Activated CD4-positive, alpha-beta T cell treated with anti-CD3 and anti-CD28 coated beads, Interleukin-2, amount 10 ng/mL, durations not matched to agents 7 days and 5 days (primary cell): ENCODE results near the gene CD8A. TPM values are rescaled to one million over a fixed set of nuclear protein-coding genes. Genes with fewer than 3 reads are reported as not detected.
A peak's percentile ranks its signal among the peaks of the same experiment; 100 is the strongest.

Experiments used
- CTCF ChIA-PET: fragments of 350-600 bp; sonication (Branson Sonifier 250); formaldehyde crosslinking; loops from one replicate; lab custom pipeline; 2021; ENCODE audit warnings: antibody characterized with exemption; lab: Charles Lee
- POLR2A ChIA-PET: fragments of 350-600 bp; sonication (Branson Sonifier 250); formaldehyde crosslinking; loops from one replicate; lab custom pipeline; 2021; ENCODE audit warnings: antibody characterized with exemption; lab: Charles Lee
- DNase-seq: peaks from one replicate; pipeline ENCODE4 v3.0.0-alpha.2; 2020
- H3K27ac Mint-ChIP-seq: one replicate; pipeline ENCODE4 v1.8.0; 2021; ENCODE audit warnings: mild to moderate bottlenecking, moderate library complexity, mixed read lengths
- H3K27me3 Mint-ChIP-seq: one replicate; pipeline ENCODE4 v1.8.0; 2021; ENCODE audit warnings: mixed read lengths
- H3K36me3 Mint-ChIP-seq: one replicate; pipeline ENCODE4 v1.8.0; 2021; ENCODE audit warnings: low read depth, mixed read lengths
- H3K4me1 Mint-ChIP-seq: one replicate; pipeline ENCODE4 v1.8.0; 2021; ENCODE audit warnings: mixed read lengths
- H3K4me3 Mint-ChIP-seq: one replicate; pipeline ENCODE4 v1.8.0; 2021; ENCODE audit warnings: mild to moderate bottlenecking, moderate library complexity, mixed read lengths
- H3K9me3 Mint-ChIP-seq: one replicate; pipeline ENCODE4 v1.8.0; 2021; ENCODE audit warnings: mixed read lengths
- total RNA-seq, 2 experiments: library from RNA; stranded (reverse); gene quantifications; one replicate each; pipeline ENCODE4 v1.2.3, GENCODE V29; 2021

Gene CD8A
- total RNA-seq, 2 experiments from 2014 or later = 0.72 to 0.77 TPM

GRCh38 chr2:86806059-86806857 is 15.5 kb upstream of the CD8A start:
- peaks cover 40% of the 10 kb centered on the region for H3K27me3 Mint-ChIP-seq
- no peaks in the 10 kb centered on the region for H3K9me3 Mint-ChIP-seq
- no peak overlapping the region for H3K4me3 Mint-ChIP-seq
- H3K27ac Mint-ChIP-seq = no peak overlapping the region
- H3K36me3 Mint-ChIP-seq = no peaks in the 10 kb centered on the region
- H3K4me1 Mint-ChIP-seq = peaks cover 25% of the 10 kb centered on the region
- DNase-seq = no peak
- POLR2A ChIA-PET = no interaction called here
- CTCF ChIA-PET = interaction anchor here (1.3 kb wide), 1 partner anchor 18 kb away, joined by 4 read pairs; no protein-coding TSS in a partner anchor

DNA sequence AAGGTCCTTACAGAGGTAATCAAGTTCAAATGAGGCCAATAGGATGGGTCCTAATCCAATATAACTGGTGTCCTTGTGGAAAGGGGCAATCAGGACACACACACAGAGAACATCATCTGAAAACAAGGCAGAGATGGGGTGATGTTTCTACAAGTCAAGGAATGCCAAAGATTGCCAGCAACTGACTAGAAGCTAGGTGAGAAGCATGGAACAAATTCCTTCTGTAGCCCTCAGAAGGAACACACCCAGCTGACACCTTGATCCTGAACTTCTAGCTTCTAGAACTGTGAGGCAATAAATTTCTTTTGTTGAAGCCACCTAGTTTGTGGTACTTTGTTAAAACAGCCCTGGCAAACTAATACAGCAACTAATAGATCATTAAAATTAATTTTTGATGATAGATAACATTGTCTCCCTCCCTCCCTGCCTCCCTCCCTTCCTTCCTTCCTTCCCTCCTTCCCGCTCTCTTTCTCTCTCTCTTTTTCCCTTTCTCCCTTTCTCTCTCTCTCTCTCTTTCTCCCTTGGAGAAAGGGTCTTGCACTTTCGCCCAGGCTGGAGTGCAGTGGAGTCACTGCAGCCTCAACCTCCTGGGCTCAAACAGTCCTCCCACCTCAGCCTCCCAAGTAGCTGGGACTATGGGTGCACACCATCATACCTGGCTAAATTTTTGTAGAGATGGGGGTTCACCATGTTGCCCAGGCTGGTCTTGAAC is 10.3 kb upstream of the CD8A start:
- POLR2A ChIA-PET = no interaction called here
- Mint-ChIP-seq H3K4me3 (no peak overlapping the region), H3K4me1 (no peaks in the 10 kb centered on the region), H3K9me3 (peaks cover 14% of the 10 kb centered on the region), H3K36me3 (peaks cover 12% of the 10 kb centered on the region), H3K27ac (peak overlapping the region; percentile 68), H3K27me3 (peaks cover 17% of the 10 kb centered on the region)
- no peak for DNase-seq
- CTCF ChIA-PET = no interaction called here

GRCh38 chr2:86794861-86795260 is 4.1 kb upstream of the CD8A start:
- no peak for DNase-seq
- ChIA-PET POLR2A (no interaction called here), CTCF (interaction anchor here (0.6 kb wide), 1 partner anchor 15 kb away, joined by 3 read pairs; no protein-coding TSS in a partner anchor)
- Mint-ChIP-seq H3K36me3 (peaks cover 26% of the 10 kb centered on the region), H3K4me1 (peaks cover 45% of the 10 kb centered on the region), H3K9me3 (peaks cover 27% of the 10 kb centered on the region), H3K27ac (peak overlapping the region; percentile 28), H3K27me3 (peaks cover 50% of the 10 kb centered on the region), H3K4me3 (no peak overlapping the region)

- no peak for DNase-seq
- ChIA-PET CTCF (no interaction called here), POLR2A (no interaction called here)
- H3K36me3 Mint-ChIP-seq = peaks cover 26% of the 10 kb centered on the region
- H3K4me3 Mint-ChIP-seq = no peak overlapping the region
- peaks cover 27% of the 10 kb centered on the region for H3K9me3 Mint-ChIP-seq
- peak overlapping the region; percentile 60 for H3K27ac Mint-ChIP-seq
- H3K27me3 Mint-ChIP-seq = peaks cover 55% of the 10 kb centered on the region
- peaks cover 48% of the 10 kb centered on the region for H3K4me1 Mint-ChIP-seq
Observed at GRCh38 chr2:86793752-86794151, 3.0 kb upstream of the CD8A start.

GRCh38 chr2:86791573-86791972 is 860 bp upstream of the CD8A start:
- Mint-ChIP-seq H3K4me3 (peak overlapping the region; percentile 56), H3K4me1 (peaks cover 48% of the 10 kb centered on the region), H3K36me3 (peaks cover 19% of the 10 kb centered on the region), H3K9me3 (peaks cover 19% of the 10 kb centered on the region), H3K27me3 (peaks cover 64% of the 10 kb centered on the region), H3K27ac (no peak overlapping the region)
- no peak for DNase-seq
- CTCF ChIA-PET = interaction anchor here (1.0 to 1.7 kb wide), 2 partner anchors 16 to 26 kb away, joined by 3 to 4 read pairs; no protein-coding TSS in a partner anchor
- POLR2A ChIA-PET = no interaction called here

DNA sequence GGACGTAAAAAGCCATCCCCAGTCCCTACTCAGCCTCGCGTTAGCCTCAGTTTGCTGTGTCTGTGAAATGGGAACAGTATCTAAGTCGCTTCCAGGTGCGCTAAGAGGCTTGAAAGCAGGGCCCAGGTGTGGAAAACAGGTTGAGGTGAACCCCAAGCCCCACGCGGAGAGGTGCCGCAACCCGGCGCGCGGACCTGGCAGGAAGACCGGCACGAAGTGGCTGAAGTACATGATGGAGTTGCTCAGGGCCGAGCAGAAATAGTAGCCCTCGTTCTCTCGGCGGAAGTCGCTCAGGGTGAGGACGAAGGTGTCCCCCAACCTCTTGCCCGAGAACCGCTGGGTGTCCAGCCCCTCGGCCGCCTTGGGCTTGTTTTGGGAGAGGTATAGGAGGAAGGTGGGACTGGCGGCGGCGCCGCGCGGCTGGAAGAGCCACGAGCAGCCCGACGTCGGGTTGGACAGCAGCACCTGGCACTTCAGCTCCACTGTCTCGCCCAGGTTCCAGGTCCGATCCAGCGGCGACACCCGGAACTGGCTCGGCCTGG is 508 bp downstream of the CD8A start:
- no peak for DNase-seq
- ChIA-PET POLR2A (no interaction called here), CTCF (interaction anchor here (1.7 kb wide), 1 partner anchor 17 kb away, joined by 4 read pairs; no protein-coding TSS in a partner anchor)
- H3K36me3 Mint-ChIP-seq = peaks cover 8% of the 10 kb centered on the region
- H3K27me3 Mint-ChIP-seq = peaks cover 63% of the 10 kb centered on the region
- peaks cover 6% of the 10 kb centered on the region for H3K9me3 Mint-ChIP-seq
- peak overlapping the region; percentile 32 for H3K27ac Mint-ChIP-seq
- H3K4me3 Mint-ChIP-seq = peak overlapping the region; percentile 50
- H3K4me1 Mint-ChIP-seq = peaks cover 47% of the 10 kb centered on the region

GRCh38 chr2:86789687-86790133 is 1.0 kb downstream of the CD8A start:
- DNase-seq = no peak
- Mint-ChIP-seq H3K36me3 (peaks cover 3% of the 10 kb centered on the region), H3K9me3 (peaks cover under 1% of the 10 kb centered on the region), H3K4me1 (peaks cover 42% of the 10 kb centered on the region), H3K27me3 (peaks cover 60% of the 10 kb centered on the region), H3K4me3 (peak overlapping the region; percentile 50), H3K27ac (no peak overlapping the region)
- ChIA-PET POLR2A (no interaction called here), CTCF (no interaction called here)

- Mint-ChIP-seq H3K4me1 (peaks cover 35% of the 10 kb centered on the region), H3K4me3 (no peak overlapping the region), H3K9me3 (no peaks in the 10 kb centered on the region), H3K27ac (no peak overlapping the region), H3K36me3 (peaks cover 2% of the 10 kb centered on the region), H3K27me3 (peaks cover 56% of the 10 kb centered on the region)
- POLR2A ChIA-PET = interaction anchor here (0.7 kb wide), 1 partner anchor 45 kb away, joined by 4 read pairs; no protein-coding TSS in a partner anchor
- DNase-seq = no peak
- CTCF ChIA-PET = no interaction called here
Observed at GRCh38 chr2:86788881-86789686, 1.6 kb downstream of the CD8A start.

GRCh38 chr2:86788165-86788564 is 2.5 kb downstream of the CD8A start:
- peaks cover 2% of the 10 kb centered on the region for H3K36me3 Mint-ChIP-seq
- no peak overlapping the region for H3K4me3 Mint-ChIP-seq
- DNase-seq = no peak
- ChIA-PET CTCF (interaction anchor here (0.6 to 0.7 kb wide), 2 partner anchors 26 to 303 kb away, joined by 3 read pairs; no protein-coding TSS in a partner anchor), POLR2A (no interaction called here)
- no peaks in the 10 kb centered on the region for H3K9me3 Mint-ChIP-seq
- peaks cover 52% of the 10 kb centered on the region for H3K27me3 Mint-ChIP-seq
- H3K4me1 Mint-ChIP-seq = peaks cover 26% of the 10 kb centered on the region
- H3K27ac Mint-ChIP-seq = no peak overlapping the region

DNA sequence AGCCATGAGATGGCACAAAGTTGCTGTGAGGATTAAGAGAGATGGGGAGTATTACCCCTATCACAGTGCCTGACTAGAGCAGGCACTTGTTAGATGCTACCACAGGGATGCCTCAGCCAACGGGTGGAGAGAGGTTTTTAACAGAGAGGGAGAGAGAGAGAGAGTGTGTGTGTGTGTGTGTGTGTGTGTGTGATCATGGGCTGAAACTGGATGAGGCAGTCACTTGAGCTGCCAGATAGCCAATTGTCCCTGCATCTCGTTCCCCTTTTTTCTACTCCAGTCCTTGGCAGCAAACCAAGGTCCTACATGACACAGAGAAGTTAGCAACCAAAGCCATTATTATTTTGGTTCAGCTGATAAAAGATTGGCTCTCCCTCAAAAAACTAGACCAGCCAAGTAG is 3.0 kb downstream of the CD8A start:
- Mint-ChIP-seq H3K9me3 (no peaks in the 10 kb centered on the region), H3K27me3 (peaks cover 48% of the 10 kb centered on the region), H3K4me3 (no peak overlapping the region), H3K27ac (no peak overlapping the region), H3K36me3 (peaks cover 2% of the 10 kb centered on the region), H3K4me1 (peaks cover 22% of the 10 kb centered on the region)
- DNase-seq = no peak
- ChIA-PET CTCF (interaction anchor here (0.6 to 0.7 kb wide), 2 partner anchors 26 to 303 kb away, joined by 3 read pairs; no protein-coding TSS in a partner anchor), POLR2A (no interaction called here)

GRCh38 chr2:86786001-86786536 is 4.6 kb downstream of the CD8A start:
- ChIA-PET CTCF (no interaction called here), POLR2A (no interaction called here)
- Mint-ChIP-seq H3K4me1 (peaks cover 12% of the 10 kb centered on the region), H3K27ac (no peak overlapping the region), H3K4me3 (no peak overlapping the region), H3K27me3 (peaks cover 37% of the 10 kb centered on the region), H3K36me3 (no peaks in the 10 kb centered on the region), H3K9me3 (no peaks in the 10 kb centered on the region)
- DNase-seq = no peak

GRCh38 chr2:86785456-86785855 is 5.3 kb downstream of the CD8A start:
- no peak for DNase-seq

More at GRCh38 chr2:86785456-86785855, 5.3 kb downstream of the CD8A start:
- peaks cover 8% of the 10 kb centered on the region for H3K4me1 Mint-ChIP-seq
- H3K36me3 Mint-ChIP-seq = no peaks in the 10 kb centered on the region
- no peaks in the 10 kb centered on the region for H3K9me3 Mint-ChIP-seq
- ChIA-PET POLR2A (no interaction called here), CTCF (no interaction called here)
- peaks cover 33% of the 10 kb centered on the region for H3K27me3 Mint-ChIP-seq
- H3K27ac Mint-ChIP-seq = no peak overlapping the region
- H3K4me3 Mint-ChIP-seq = no peak overlapping the region
